ENCODE results near the gene ADISSP. TPM values are rescaled to one million over a fixed set of nuclear protein-coding genes. Genes with fewer than 3 reads are reported as not detected.

The ADISSP gene
- total RNA-seq, 4 donors from 2014 or later = 36.1 to 74.7 (median 59.3) TPM

DNA sequence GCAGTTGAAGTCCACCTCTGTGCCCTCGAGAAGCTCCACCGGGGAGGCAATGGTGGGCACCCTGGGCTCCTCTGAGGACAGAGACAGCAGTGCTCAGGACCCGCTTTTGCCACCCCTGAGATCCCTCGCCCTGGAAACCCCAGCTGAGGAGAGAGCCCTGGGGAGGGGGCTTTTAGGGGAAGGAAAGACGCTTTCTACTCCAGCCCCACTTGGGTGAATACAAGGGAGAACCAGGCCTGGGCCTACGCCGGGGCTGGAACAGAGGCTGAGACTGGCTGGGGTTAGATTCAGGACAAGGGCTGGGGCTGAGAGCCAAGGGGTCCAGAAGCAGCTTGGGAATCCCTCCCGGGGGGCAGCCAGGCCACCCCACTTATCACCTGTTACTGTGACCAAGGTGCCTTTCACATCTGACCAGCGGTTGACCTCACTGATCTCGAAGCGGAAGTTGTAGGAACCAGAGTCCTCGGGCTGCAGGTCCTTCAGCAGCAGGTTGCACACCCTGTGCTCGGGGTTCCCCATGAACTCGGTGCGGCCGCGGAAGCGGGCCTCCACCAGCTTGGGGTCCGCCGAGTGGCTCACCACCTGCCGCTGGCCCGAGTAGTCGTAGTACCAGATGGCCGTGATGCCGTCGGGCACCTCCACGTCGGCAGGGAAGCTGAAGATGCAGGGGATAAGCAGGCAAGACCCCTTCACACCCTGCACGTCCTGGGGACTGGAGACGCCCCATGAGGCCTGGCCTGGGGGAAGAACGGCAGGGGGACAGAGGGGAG lies 61.4 kb downstream of the ADISSP start:
- Histone ChIP-seq H3K4me1 (peaks cover 0 to 15% (median 7%) of the 10 kb centered on the region in 3 donors), H3K27ac (no peak overlapping the region), H3K9me3 (no peaks in the 10 kb centered on the region), H3K27me3 (no peaks in the 10 kb centered on the region), H3K36me3 (no peaks in the 10 kb centered on the region), H3K4me3 (no peak overlapping the region)
- ATAC-seq = no peak
- TF ChIP-seq POLR2A (IDR thresholded peaks at IDR 0.05) (no peak), POLR2AphosphoS5 (IDR thresholded peaks at IDR 0.05) (no peak), CTCF (IDR thresholded peaks at IDR 0.05) (no peak), EP300 (IDR thresholded peaks at IDR 0.05) (no peak)
- 90% methylated on average over 6 of the region's 31 CpGs; no CpG with 5 or more reads in 1 of the 2 donors for WGBS, 2 donors (ENCODE audit: low coverage in 1 of 2)

- Histone ChIP-seq H3K27ac (no peak overlapping the region), H3K9me3 (no peaks in the 10 kb centered on the region), H3K36me3 (no peaks in the 10 kb centered on the region), H3K4me3 (no peak overlapping the region), H3K27me3 (no peaks in the 10 kb centered on the region), H3K4me1 (peaks cover 0 to 9% (median 4%) of the 10 kb centered on the region in 3 donors)
- no peak for ATAC-seq
- 80 to 100% methylated on average over 1 of the region's 14 CpGs for WGBS, 2 donors (ENCODE audit: low coverage in 1 of 2)
- TF ChIP-seq POLR2AphosphoS5 (IDR thresholded peaks at IDR 0.05) = no peak
- TF ChIP-seq POLR2A (IDR thresholded peaks at IDR 0.05) = no peak
- TF ChIP-seq EP300 (IDR thresholded peaks at IDR 0.05) = no peak
- TF ChIP-seq CTCF (IDR thresholded peaks at IDR 0.05) = no peak
Measured at GRCh38 chr20:3705491-3705969, 62.0 kb downstream of the ADISSP start.

DNA sequence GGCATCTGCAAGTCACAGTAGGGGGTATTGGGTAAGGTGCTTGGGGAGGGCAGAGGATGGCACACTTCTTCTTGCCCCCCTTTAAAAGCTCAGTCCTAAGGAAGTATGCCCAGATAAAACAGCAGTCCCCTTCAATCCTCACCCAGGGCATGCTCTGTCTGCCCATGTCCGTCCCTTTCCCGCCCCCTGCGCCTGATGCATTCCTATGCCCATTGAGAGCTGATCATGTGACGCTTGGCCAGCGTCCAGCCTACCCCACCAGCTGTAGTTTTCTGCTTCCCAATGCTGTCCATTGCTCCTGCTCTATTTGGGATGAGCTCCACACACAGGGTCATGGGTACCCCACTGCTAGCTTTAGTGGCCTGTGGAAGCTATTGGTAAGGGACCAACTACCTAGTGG lies 63.5 kb downstream of the ADISSP start:
- 20 to 59% methylated on average over 1 to 4 of the region's 5 CpGs for WGBS, 2 donors (ENCODE audit: low coverage in 1 of 2)
- no peak overlapping the region for H3K4me3 ChIP-seq
- H3K27me3 ChIP-seq = no peaks in the 10 kb centered on the region
- H3K27ac ChIP-seq = no peak overlapping the region
- no peak for ATAC-seq
- H3K9me3 ChIP-seq = no peaks in the 10 kb centered on the region
- TF ChIP-seq CTCF (IDR thresholded peaks at IDR 0.05) (no peak), POLR2A (IDR thresholded peaks at IDR 0.05) (no peak), POLR2AphosphoS5 (IDR thresholded peaks at IDR 0.05) (no peak), EP300 (IDR thresholded peaks at IDR 0.05) (no peak)
- no peaks in the 10 kb centered on the region for H3K36me3 ChIP-seq
- no peaks in the 10 kb centered on the region for H3K4me1 ChIP-seq

Other genes starting within 250 kb of the ADISSP start
- not detected for gene GFRA4, start 104.4 kb downstream of the ADISSP start, total RNA-seq
- 100 to 1,000 TPM in 1 of 4 donors, 10 to 100 TPM in 3; 15.9 to 105 (median 70.1) TPM for gene ADAM33, start 85.7 kb downstream of the ADISSP start, total RNA-seq
- gene SIGLEC1, start 55.2 kb downstream of the ADISSP start, total RNA-seq = 10 to 100 TPM; 10.1 to 17.2 (median 11.9) TPM
- 10 to 100 TPM in 2 of 4 donors, 1 to 10 TPM in 2; 9.6 to 19.3 (median 14.4) TPM for gene HSPA12B, start 35.1 kb downstream of the ADISSP start, total RNA-seq
- gene SPEF1, start 13.7 kb upstream of the ADISSP start, total RNA-seq = not detected
- 100 to 1,000 TPM; 134 to 200 (median 139) TPM for gene CENPB, start 19.0 kb upstream of the ADISSP start, total RNA-seq
- gene CDC25B, start 28.6 kb upstream of the ADISSP start, total RNA-seq = 10 to 100 TPM; 14.5 to 39.7 (median 38.4) TPM
- 10 to 100 TPM; 10.4 to 12.1 (median 11.0) TPM for gene AP5S1, start 52.8 kb upstream of the ADISSP start, total RNA-seq
- gene MAVS, start 79.1 kb upstream of the ADISSP start, total RNA-seq = 10 to 100 TPM; 28.5 to 50.0 (median 40.1) TPM
- 10 to 100 TPM; 49.0 to 58.1 (median 54.3) TPM for gene PANK2, start 121.6 kb upstream of the ADISSP start, total RNA-seq
- 10 to 100 TPM; 10.1 to 16.2 (median 15.2) TPM for gene RNF24, start 247.8 kb upstream of the ADISSP start, total RNA-seq

Data from gastroesophageal sphincter (tissue), 4 donors.